ENCODE data around the gene PLEKHN1.

Gene PLEKHN1

GRCh38 chr1:929712-930632, 36.3 kb upstream of the PLEKHN1 start:
- FAIRE-seq, result no peak

- FAIRE-seq, result no peak
These were observed 35.6 kb upstream of the PLEKHN1 start for GRCh38 chr1:930633-931138.

- FAIRE-seq, result no peak
These were observed 34.7 kb upstream of the PLEKHN1 start for GRCh38 chr1:931380-932172.

GRCh38 chr1:932173-932510, 34.1 kb upstream of the PLEKHN1 start:
- FAIRE-seq, result no peak

GRCh38 chr1:932776-933602, 33.3 kb upstream of the PLEKHN1 start:
- no peak for FAIRE-seq

GRCh38 chr1:933603-933940, 32.7 kb upstream of the PLEKHN1 start:
- FAIRE-seq, result no peak

- FAIRE-seq, result no peak
These were observed 31.1 kb upstream of the PLEKHN1 start for GRCh38 chr1:934991-935750.

GRCh38 chr1:935751-936231, 30.5 kb upstream of the PLEKHN1 start:
- no peak for FAIRE-seq

- no peak for FAIRE-seq
These were observed 29.7 kb upstream of the PLEKHN1 start for GRCh38 chr1:936348-937264.

- FAIRE-seq, result no peak
These were observed 28.8 kb upstream of the PLEKHN1 start for GRCh38 chr1:937521-937920.

GRCh38 chr1:938088-938683, 28.1 kb upstream of the PLEKHN1 start:
- FAIRE-seq, result no peak

- no peak for FAIRE-seq
These were observed 27.4 kb upstream of the PLEKHN1 start for GRCh38 chr1:938711-939489.

- no peak for FAIRE-seq
These were observed 26.7 kb upstream of the PLEKHN1 start for GRCh38 chr1:939511-940106.

GRCh38 chr1:940107-941014, 25.9 kb upstream of the PLEKHN1 start:
- FAIRE-seq, result no peak

GRCh38 chr1:941015-941587, 25.2 kb upstream of the PLEKHN1 start:
- no peak for FAIRE-seq

- FAIRE-seq, result no peak
These were observed 24.5 kb upstream of the PLEKHN1 start for GRCh38 chr1:941588-942383.

- no peak for FAIRE-seq
These were observed 23.9 kb upstream of the PLEKHN1 start for GRCh38 chr1:942411-942821.

Data from colon (tissue), 2 donors.